NCI-H1048 (cell line): ENCODE measurements around the gene CACHD1.
"Not testable (repeated sequence)": the region's sequence is repeated elsewhere in the genome, so short reads cannot be mapped to it uniquely, and the experiment has no call there.

ENCODE experiments used
- DNase-seq: peaks from one replicate; lab custom pipeline; 2025; lab: John Stamatoyannopoulos, UW

The CACHD1 gene

DNA sequence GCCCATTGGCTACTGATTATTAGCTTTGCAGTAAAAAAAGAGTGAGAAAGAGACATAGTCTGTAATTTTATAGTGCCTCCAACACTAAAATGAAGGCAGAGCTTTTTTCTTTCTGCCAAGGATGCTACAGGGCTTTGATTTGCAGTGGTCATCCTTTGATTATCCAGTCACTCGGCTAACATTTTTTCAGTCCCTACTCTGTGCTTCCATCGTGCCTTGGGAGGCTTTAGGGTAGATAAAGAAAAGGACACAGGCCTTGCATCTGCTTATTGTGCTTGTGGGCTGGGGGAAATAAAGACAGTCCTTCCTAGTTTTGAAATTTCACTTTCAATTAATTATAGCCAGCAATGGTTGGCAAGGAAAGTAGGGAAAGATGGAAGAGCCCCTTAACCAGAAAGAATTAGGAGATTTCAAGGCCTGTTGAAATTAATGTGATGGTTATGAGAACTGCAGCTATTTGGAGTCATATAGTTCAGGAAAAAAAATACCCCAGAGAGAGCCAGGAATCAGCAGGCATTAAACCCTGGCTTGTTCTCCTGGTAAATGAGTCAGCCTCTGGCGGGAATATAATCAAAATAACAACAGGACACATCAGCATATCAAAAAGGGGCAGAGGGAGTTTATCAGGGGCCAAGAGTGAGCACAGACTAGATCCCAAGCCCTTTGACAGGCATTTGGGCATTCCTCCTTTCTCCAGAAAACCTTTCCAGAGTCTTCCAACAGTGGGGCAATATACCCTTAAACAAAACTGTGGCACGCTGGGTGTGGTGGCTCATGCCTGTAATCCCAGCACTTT is 27.4 kb downstream of the CACHD1 start:
- DNase-seq = no peak

DNA sequence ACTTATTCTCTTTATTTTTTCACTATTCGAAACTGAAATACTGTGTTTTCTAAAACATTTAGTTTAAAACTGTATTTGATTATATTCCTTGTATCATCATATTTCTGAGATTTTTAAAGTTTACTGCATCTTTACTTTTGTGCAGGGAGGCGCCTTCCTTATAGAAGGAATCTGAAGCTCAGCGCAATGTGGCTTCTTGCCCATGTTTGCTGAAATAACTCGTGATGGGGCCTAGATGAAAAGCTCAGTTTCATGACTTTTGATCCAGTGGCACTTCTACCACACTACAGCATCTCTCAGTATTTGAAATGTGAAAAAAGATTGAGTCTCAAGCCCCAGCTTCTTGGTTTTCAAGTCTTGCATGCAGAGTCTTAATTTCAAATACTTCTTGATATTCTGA is 28.4 kb downstream of the CACHD1 start:
- no peak for DNase-seq

DNA sequence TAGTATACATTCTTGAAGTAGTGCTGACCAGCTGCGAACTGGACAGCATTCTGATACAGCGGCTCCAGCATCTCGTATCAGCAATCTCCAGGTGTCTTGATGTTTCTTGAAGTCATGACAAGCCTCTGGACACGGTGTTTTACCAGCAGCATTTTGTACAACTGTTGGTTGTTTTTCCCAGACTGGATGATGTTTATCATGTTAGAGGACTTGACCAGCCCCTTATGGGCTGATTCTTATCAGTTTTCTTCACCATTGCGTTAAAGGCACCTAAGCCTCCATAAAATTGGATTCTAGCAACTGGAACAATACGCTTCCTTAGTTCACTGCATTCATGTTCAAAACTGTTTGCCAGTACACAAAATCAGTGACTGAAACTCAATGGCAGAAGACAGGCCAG is 29.1 kb downstream of the CACHD1 start:
- DNase-seq = no peak

DNA sequence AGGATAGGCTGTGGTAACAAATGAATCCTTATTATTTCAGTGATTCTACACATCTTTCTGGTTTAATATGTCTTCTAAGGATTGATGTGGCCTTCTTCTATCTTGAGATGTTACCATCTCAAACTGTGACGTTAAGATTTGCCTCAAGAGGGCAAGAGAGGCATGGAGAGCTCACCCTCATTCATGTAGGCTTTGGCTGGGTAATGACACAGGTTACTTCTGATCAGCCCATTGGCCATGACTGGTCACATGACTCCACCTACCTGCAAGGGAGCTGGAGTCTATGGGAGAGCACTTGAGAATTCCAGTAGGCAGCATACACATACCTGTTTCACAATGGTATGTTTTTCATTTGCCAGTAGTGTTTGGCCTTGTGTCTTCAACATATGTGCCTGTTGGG is 30.0 kb downstream of the CACHD1 start:
- no peak for DNase-seq

DNA sequence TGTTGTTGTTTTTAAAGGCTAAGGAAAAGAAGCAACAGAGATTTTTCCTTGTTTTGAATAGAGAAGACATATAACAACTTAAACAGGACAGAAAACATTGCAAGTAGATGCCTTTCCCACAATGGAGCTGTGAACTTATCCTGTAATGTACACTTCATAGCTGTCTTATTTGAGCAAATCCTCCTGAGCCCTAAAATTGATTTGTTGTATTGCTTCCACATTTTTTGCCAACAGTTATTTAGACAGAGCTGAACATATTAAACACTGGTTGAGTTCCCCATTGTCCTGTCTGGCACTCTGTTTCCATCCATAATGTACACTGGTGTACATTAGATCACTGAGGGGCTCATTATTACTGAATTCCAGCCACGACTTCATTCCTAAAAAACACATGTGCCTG is 32.2 kb downstream of the CACHD1 start:
- no peak for DNase-seq

DNA sequence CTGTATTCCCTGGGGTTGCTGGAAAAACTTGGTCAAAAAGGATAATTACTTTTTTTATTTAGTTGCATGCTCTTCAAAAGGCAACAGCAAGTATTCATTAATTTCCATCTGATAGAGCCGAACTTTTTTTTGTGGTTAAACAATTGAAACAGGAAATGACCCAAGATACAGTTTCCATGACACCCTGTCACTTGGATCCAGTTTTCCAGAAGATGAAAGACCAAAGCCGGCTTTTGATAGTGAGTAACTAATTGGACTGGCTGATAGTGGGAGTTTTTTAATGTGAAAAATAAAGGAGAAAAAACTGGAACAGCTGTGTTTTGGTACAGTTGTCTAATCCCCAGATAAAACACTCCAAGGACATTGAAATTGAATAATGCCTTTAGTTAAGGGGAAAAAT is 33.0 kb downstream of the CACHD1 start:
- no peak for DNase-seq

DNA sequence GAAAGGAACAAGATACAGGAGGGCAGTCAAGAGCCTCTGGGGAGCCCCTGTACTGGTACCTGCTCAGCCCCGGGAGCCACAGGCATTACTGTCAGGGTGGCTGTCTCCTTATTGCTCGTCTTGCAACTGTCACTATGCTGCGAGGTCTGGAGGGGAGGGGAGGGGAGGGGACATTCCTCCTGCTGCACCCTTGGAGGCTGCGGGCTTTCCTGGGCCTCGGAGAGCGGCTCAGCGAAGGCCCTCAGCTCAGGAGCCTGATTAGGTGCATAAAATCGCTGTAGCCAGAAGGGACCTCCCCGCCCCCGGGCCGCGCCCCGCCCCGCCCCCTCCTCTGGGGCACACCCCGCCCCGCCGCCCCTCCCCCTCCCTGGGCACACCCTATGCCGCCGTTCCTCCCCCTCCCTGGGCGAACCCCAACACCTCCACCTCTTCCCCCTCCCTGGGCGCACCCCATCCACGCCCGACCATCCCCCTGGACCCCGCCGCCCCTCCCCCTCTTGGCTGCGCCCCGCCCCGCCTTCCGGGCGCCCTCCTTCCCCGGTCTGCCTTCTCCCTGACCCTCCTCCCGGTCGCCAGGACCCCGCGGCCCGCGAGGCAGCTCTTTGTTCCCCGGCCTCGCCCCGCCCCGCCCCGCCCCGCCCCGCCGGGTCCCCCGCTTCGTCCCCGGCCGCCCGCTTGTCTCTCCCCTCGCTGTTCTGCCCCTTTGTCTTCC is 35.5 kb downstream of the CACHD1 start:
- no peak for DNase-seq

DNA sequence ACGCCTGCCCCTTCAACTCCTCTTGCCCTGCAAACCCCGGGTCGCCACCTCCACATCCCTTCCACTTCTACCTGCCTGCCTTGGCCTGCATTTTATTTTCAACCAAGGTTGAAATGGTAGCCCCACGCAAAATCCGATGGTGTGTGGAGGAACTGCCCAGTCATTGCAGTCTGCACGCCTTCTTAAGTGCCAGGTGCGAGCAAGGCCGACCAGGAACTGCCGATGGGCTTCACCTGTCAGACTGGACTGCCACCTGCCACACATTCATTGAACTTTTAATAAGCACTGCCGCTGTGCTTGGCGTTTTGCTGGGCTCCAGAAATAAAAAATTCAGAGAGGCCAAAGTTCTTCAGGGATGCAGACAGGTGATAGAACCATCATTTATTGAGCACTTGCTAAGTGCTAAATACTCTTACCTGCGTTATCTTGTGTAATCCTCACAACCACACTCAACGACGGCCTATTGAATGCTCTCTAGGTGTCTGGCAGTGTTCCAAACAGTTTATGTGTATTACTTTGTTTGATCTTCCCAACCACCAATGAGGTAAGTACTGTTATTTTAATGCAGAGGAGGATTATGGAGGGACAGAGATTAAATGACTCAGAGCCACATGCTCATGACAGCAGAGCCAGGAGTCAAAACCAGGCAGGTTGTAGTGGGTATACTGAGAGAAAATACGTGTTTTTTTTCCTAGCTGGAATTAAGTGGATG is 36.2 kb downstream of the CACHD1 start:
- no peak for DNase-seq

DNA sequence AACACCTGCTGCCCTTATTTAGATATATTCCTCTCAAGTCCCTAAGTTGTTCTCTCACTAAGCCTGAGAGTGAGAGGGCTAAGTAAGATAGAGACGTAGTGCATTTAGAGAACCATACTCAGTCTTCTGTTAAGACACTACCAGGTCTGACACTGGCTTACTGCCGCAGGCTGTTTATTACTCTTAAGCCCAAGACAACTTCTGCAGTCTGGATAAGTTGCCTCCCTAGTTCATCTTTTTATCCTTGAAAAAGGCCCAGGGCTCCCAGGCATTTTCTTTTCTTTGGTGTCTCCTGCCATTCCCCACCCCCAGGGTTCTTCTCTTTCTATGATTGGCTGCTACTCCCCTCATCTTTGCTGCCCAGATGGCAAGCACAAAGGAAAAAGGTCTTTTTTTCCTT is 38.7 kb downstream of the CACHD1 start:
- DNase-seq = no peak

DNA sequence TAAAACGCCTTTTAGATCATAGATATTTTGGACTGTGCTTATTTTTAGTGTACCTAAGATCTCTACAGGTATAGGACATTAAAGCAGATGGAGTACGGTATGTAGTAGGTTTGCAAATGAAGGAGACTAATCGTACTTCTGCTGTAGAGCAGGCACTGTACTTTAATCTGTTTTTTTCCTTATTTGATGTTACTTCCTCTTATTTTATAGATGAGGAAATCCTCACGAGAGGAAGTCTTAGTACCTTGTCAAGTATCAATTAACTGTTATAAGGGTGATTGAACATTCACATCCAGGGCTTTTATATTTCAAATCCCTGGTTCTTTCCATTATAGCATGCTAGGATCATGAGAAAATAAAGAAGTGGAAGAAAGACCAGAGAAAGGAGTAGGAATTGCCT is 41.1 kb downstream of the CACHD1 start:
- DNase-seq = no peak

DNA sequence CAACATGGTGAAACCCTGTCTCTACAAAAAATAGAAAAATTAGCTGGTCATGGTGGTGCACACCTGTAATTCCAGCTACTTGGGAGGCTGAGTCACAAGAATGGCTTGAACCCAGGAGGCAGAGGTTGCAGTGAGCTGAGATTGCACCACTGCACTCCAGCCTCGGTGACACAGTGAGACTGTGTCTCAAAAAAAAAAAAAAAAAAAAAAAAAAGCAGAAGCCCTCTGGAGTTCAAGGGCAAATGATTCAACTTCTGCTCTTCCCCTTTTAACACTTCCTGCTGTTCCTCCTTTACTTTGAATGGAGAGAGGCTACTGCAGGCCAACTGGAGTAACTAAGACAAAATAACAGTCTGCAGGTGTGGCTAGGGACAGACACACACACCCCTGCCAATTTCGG is 42.3 kb downstream of the CACHD1 start:
- not testable (repeated sequence) for DNase-seq

DNA sequence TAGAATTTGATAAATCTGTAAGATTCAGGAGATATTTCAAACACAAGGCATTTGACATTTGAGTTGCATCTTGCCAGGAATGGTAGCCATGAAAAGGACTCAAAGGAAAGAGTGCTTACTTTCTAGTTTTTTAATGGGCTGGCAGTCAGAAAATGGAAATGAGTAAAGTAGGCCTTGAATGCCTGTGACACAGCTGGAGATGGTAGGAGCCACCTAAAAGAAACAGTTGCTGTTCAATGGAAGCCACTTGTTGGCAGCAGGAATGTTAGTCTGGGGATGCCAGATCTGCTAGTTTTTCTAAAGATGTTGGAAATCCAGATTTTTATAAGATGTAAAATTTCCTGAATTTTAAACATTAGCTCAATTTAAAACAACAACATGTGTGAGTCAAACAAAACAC is 43.6 kb downstream of the CACHD1 start:
- DNase-seq = no peak

DNA sequence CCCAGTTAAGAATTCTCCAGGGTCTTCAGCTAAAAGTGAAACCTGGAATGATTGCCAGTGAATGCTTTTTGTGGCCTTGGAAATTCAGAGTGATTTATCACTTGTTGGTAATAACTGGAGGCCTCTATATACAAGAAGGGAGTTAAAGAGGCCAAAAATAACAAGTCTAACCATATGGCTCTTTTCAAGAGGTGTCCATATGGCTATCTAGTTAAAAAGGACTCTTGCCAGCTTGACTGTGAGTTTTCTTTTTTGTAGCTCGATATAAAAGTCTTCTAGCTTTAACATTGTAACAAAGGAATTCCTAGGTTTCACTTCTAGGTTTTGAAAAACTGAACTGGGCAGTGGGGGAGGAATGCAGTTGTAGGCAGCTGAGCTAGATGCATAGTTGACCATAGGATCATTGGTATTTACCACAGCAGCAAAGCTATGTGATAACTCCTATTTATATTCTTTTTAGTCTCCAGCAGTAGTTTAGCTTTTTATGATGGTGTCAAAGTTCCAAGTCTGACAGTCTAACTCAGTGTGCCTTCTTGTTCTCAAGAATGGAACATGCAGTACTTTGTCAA is 44.4 kb downstream of the CACHD1 start:
- DNase-seq = no peak

DNA sequence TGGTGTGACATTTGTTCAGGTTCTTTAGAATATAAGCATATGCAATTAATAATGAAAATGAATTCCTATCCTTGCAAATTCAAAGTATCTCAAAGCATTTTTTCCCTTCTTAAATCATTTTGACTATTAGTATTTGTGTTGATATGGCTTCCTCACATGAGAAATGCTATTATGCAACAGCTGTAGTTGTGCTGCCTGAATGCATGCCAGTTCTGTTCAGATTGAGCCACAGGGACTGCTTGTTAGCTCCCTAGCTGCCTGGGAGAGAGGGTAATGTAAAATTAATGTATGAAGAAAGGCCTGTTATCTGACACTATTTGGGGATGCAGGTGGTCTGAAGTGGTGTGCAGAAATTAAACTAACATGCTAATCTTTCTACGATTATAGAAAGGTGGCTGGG is 45.5 kb downstream of the CACHD1 start:
- DNase-seq = no peak

DNA sequence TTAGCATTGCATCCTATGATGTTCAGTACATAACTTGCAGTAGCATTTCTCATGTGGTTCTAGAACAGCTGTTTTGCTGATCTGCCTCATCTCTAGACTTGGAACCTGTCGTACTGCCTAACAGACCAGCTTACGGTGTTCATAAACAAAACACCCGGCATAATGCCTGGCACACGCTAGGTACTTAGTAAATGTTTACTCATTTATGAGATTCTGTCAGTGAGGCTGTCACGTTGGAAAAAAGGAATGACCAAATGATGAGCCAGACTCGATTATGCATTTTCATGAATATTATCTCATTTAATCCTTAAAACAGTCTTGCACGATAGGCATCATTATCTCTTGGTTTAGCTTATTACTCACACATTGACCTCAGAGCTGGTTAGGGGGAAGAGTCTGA is 46.4 kb downstream of the CACHD1 start:
- no peak for DNase-seq

DNA sequence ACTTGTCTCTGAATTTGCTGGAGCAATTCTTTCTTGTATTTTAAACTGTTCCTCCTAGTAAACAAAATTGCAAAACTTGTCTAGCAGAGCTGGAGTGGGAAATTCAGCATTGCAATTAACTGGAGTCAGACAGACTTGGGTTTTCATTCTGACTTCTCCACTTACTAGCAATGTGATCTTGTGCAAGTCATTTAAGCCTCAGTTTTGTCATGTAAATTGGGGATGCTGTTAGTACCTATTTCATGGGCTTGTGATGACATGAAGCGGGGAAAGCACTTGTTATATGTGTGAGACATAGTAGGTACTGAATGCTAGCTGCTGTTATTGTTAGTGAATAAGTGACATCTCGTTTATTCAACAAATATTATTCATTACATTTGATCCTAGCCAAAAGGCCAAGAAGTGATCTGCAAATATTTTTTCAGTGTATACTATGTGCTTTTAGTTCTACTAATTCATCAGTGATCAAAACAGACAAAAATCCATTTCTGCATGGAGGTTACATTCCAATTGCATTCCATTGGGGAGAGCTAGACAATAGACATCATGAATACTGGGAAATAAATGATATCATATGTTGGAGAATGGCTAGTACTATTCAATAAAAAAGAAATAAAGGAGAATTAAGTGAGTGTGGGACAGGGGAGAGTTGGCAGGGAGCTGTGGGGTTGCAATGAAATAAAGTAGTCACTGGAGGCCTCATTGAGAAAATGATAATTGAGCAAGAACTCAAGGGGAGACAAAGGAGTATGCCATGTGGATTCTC is 47.1 kb downstream of the CACHD1 start:
- DNase-seq = no peak

DNA sequence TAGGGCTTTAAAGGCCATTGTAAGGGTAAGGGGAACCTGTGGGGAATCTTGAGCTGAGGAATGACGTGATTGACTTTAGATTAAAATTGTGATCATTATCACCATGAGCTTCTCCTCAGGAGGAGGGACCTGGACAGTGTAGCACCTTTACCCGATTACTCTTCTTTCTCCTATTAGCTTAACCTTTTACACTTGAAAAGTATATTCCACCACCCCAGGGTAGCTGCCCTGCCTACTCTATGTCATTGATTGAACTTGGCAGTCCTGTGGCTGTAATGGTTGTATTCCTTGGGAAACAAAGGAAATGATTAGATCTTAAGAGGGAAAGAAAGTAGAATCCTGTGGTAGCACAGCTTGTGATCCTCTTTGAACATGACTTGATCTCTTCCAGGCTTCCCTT is 47.7 kb downstream of the CACHD1 start:
- DNase-seq = no peak

DNA sequence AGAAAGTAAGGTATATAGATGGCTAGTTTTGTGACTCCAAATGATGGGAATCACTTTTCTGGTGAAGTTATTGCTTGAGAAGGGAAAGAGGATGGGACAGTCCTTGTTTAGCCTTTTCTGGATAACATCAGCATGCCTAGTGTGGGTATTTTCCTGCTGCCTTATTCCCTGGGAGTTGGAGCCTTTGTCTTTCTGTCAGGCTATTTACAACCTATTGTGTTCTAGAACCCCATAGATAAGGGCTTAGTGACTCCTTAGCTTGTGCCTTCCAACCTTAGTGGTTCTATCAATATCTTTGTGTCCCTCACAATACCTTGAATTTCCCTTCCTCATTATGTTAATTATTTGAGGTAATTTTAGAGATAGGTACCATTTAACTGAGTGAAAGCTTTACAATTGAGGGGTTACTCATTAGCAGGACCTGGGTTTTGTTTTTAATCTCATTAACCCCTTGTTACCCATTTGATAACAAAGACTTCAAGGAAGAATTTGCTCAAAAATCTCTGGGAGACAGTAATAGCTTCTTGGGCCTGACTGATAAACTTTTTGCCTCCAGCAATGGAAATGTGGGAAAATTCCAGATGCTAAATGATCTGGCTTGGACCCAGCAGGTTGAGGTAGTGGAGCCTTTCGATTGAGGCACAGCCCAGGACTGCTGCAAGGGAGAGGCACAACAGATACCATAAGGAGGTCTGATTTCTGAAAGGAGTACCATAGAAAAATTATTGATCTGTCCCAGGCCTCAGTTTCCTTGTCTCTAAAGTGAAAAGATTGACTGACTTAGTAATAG is 49.0 kb downstream of the CACHD1 start:
- no peak for DNase-seq

DNA sequence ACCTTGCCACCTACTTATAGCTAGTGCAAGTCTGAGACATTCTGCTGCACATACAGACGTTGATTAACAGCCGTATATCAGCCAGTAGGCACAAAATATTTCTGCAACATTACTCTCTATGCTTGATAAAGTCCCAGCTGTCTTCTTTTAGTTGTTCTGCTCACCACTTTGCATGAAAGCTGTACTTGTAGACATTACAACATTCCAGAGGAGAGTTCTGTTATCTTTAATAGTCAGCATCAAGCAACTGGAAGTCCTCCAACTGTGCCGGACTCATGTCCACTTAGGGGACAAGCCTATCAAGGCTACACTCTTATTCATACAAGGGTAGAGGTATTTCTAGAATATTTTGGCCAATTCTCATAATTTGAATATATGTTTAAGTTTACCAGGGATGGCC is 50.0 kb downstream of the CACHD1 start:
- no peak for DNase-seq

DNA sequence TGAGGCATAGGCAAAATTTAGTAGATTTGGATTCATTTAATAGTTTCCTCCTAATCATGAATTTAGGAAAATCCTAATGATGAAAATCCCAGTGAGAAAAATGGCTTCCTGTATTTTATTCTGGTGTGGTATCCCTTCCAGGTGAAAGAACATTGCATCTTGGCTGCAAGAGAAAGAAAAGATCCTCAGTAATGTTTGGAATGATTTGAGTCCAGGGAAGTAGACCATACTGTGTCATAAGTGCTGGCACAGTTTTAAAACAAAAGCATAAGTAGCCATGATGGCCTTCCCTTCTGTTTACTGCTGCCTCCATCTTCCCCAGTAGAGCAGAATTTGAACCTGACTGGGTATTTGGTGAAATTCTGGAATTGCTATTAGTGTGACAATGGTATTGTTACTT is 52.8 kb downstream of the CACHD1 start:
- no peak for DNase-seq
